Measurements from ENCODE around the gene ZNF469. TPM values are rescaled to one million over a fixed set of nuclear protein-coding genes. Genes with fewer than 3 reads are reported as not detected.

Gene ZNF469
- polyA plus RNA-seq, 1 donor, result 1.0 TPM

DNA sequence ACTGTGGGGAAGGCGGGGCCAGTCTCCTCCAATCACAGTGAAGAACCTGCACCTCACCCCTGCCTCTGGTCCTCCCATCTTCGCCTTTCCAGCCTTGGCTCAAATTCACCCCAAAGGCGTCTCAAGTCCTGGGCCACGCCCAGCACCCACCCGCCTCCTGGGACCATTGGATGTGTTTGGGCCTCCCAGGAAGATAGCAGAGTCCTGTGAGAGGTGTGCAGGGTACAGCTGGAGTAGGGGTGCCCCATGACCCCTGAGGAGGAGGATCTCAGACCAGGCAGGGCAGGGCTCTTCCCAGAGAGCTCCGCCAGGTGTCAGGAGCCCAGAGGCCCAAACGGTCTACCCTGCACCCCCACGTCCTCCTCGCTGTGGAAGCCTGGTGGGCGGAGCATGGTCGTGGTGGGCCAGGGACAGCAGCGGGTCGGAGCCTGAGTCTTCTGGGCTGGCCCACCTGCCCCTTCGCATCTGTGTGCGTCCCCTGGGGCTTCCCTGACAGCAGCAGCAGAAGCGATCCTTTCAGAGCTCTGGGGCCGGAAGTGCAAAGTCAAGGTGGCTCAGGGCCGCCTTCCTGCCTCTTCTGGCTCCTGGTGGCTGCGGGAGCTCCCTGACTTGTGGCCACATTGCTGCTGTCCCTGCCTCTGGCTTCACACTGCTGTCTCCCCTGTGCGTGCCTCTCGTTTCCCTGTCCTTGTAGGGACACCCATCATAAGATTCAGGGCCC lies 34.9 kb upstream of the ZNF469 start:
- Histone ChIP-seq H3K27me3 (ENCODE audit: control insufficient read depth, insufficient read depth, low read length) (no peaks in the 10 kb centered on the region), H3K9me3 (ENCODE audit: control insufficient read depth, low read depth, low read length) (peaks cover 6% of the 10 kb centered on the region), H3K36me3 (ENCODE audit: control insufficient read depth, insufficient read depth, low read length) (no peaks in the 10 kb centered on the region), H3K4me1 (ENCODE audit: control insufficient read depth, insufficient read depth, low read length) (no peaks in the 10 kb centered on the region), H3K27ac (ENCODE audit: low read length) (no peak overlapping the region), H3K4me3 (ENCODE audit: low read length) (no peak overlapping the region)
- DNase-seq, result no peak
- WGBS (ENCODE audit: insufficient coverage, low lambda C conversion rate), result no CpG with 5 or more reads among the region's 21 CpGs

DNA sequence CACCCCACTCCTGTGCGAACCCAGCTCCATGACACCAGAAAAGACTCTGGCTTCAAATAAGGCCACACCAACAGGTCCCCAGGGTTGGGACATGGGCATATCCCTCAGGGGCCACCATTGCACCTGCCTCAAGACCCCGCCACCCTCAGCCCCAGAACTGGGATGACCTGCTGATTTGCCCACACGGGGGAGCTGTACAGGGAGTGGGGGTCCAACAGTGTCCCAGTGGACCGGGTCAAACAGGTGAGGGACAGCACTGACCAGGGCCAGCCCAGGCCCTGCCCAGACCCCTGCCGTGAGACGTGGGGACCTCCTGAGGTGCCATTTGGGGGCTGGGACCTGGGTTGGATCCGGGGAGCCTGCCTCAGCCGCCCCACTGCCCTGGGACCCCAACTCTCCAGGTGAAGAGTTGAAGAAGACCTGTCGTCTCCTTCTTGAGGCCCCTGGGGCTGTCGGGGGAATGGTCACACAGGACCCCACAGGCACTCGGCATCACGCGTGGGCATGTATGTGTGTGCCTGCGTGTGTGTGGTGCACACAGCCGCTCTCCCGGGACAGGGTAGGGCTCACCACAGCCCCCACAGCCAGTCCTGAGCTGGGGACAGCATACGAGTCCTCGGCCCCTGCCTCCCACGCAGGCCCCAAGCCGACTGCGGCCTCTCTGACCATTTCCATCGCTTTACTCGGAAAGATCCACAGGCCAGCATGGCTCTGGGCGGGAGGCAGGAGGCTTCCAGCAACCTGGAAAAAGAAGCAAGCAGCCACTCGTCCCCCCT lies 34.2 kb upstream of the ZNF469 start:
- Histone ChIP-seq H3K4me3 (ENCODE audit: low read length) (no peak overlapping the region), H3K4me1 (ENCODE audit: control insufficient read depth, insufficient read depth, low read length) (no peaks in the 10 kb centered on the region), H3K36me3 (ENCODE audit: control insufficient read depth, insufficient read depth, low read length) (no peaks in the 10 kb centered on the region), H3K9me3 (ENCODE audit: control insufficient read depth, low read depth, low read length) (peaks cover under 1% of the 10 kb centered on the region), H3K27ac (ENCODE audit: low read length) (no peak overlapping the region), H3K27me3 (ENCODE audit: control insufficient read depth, insufficient read depth, low read length) (no peaks in the 10 kb centered on the region)
- no CpG with 5 or more reads among the region's 25 CpGs for WGBS (ENCODE audit: insufficient coverage, low lambda C conversion rate)
- DNase-seq, result no peak

DNA sequence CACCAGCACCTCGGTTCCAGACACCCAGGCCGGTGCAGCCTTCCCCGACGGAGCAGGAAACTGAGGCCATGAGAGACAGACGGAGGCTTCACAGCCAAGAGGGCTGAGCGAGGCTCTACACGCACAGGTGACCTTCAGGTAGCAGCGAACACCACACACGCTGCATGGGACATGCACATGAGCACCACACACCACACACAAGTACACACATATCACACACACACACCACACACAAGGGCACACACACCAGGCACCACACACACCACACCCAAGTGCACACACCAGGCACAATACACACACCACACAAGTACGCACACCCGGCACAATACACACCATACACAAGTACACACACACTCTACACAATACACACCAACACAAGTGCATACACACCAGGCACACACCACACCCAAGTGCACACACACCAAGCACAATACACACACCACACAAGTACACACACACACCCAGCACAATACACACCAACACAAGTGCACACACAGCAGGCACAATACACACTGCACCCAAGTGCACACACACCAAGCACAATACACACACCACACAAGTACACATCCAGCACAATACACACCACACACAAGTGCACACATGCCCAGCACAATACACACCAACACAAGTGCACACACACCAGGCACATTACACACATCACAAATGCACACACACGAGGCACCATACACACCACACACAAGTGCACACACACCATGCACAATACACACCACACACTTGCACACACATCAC lies 33.4 kb upstream of the ZNF469 start:
- H3K4me3 ChIP-seq (ENCODE audit: low read length), result no peak overlapping the region
- no peaks in the 10 kb centered on the region for H3K9me3 ChIP-seq (ENCODE audit: control insufficient read depth, low read depth, low read length)
- DNase-seq, result no peak
- no peaks in the 10 kb centered on the region for H3K36me3 ChIP-seq (ENCODE audit: control insufficient read depth, insufficient read depth, low read length)
- H3K27ac ChIP-seq (ENCODE audit: low read length), result no peak overlapping the region
- H3K4me1 ChIP-seq (ENCODE audit: control insufficient read depth, insufficient read depth, low read length), result no peaks in the 10 kb centered on the region
- WGBS (ENCODE audit: insufficient coverage, low lambda C conversion rate), result no CpG with 5 or more reads among the region's 12 CpGs
- H3K27me3 ChIP-seq (ENCODE audit: control insufficient read depth, insufficient read depth, low read length), result no peaks in the 10 kb centered on the region

DNA sequence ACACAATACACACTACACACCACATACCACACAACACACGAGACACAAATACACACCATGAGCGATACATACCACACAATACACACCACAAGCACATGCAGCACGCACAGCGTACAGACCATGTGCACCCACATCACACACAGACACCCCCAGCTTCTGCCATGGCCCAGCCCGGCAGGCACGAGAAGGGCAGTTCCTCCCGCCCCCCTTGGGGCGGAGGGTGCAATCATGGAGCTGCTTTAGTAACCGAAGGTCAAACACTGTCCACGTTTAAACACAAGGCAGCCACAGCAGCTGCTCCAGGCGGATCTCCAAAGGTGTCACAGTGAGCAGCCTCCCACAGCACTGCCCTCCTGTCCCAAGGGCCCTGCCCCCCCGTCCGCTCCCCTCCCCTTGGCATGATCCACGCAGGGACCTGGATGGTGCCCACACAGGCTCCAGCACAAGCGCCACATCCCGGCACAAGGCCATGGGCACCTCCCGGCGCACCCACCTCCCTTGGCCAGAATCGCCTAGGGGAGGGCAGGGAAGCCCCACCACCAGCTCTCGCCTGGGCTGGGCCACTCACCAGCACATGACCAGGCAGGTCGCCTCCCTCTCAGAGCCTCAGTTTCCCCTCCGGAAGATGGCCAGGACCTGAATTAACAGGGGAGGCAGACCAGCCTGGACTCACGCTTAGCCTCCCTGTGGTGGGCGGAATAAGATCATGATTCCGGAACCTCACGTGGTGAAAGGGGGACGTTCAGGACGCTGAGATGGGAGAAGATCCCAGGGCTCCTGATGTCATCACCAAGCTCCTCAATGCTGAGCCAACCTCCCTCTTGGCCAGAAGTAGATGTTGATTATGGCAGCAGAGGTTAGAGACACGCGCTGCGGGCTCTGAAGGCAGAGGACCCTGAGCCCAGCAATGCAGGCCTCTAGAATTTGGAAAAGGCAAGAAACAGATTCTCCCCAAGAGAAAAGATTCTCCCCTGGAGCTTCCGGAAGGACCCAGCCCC lies 32.6 kb upstream of the ZNF469 start:
- H3K27me3 ChIP-seq (ENCODE audit: control insufficient read depth, insufficient read depth, low read length), result no peaks in the 10 kb centered on the region
- no peaks in the 10 kb centered on the region for H3K9me3 ChIP-seq (ENCODE audit: control insufficient read depth, low read depth, low read length)
- no peaks in the 10 kb centered on the region for H3K4me1 ChIP-seq (ENCODE audit: control insufficient read depth, insufficient read depth, low read length)
- no peaks in the 10 kb centered on the region for H3K36me3 ChIP-seq (ENCODE audit: control insufficient read depth, insufficient read depth, low read length)
- H3K27ac ChIP-seq (ENCODE audit: low read length), result no peak overlapping the region
- DNase-seq, result no peak
- no CpG with 5 or more reads among the region's 32 CpGs for WGBS (ENCODE audit: insufficient coverage, low lambda C conversion rate)
- no peak overlapping the region for H3K4me3 ChIP-seq (ENCODE audit: low read length)

DNA sequence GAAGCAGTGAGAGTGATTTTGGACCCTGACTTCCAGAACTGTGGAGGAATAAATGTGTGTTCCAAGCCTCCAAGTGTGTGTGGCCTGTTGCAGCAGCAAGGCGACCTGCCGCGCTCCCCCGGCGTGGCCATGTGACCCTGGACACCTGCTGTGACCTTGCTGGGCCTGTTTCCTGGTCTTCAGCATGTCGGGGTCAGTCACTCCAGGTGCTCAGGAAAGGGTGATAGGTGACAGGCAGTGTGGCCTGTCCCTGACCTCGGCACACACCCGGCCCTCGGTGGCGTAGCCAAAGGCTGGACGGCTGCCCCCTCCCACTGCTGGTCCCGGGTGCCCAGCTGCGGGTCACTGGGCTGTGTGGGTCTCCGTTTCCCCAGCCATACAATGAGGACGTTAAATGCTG lies 31.8 kb upstream of the ZNF469 start:
- no peak for DNase-seq
- no peak overlapping the region for H3K4me3 ChIP-seq (ENCODE audit: low read length)
- H3K36me3 ChIP-seq (ENCODE audit: control insufficient read depth, insufficient read depth, low read length), result no peaks in the 10 kb centered on the region
- H3K4me1 ChIP-seq (ENCODE audit: control insufficient read depth, insufficient read depth, low read length), result no peaks in the 10 kb centered on the region
- H3K9me3 ChIP-seq (ENCODE audit: control insufficient read depth, low read depth, low read length), result no peaks in the 10 kb centered on the region
- H3K27me3 ChIP-seq (ENCODE audit: control insufficient read depth, insufficient read depth, low read length), result no peaks in the 10 kb centered on the region
- no CpG with 5 or more reads among the region's 15 CpGs for WGBS (ENCODE audit: insufficient coverage, low lambda C conversion rate)
- no peak overlapping the region for H3K27ac ChIP-seq (ENCODE audit: low read length)

DNA sequence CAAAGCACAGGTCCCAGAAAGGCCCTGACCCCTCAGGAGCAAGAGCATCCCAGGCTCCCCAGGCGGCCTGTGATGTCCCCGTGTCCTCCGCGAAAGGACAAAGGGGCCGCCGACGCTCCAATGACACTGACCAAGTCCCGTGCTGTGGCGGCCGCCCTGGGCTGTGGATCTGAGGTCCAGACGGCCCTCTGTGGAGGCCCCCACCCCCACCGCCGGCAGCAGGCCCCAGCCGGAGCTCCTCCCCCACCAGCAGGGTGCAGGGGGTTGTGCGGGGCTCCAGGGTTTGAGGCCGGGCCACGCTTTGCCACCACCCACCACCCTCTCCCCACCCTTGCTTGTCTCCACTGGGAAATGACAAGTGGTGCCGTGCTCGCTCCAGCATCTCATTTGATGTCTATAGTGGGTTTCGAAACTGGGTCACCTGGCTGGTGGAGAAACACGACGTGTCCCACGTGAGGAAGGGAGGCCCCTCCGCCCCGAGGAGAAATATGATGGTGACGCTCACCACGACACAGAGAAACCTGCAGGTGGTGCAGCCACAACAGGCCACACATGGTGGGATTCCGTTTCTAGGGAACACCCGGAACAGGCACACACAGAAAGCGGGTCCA lies 31.2 kb upstream of the ZNF469 start:
- DNase-seq, result no peak
- no peak overlapping the region for H3K4me3 ChIP-seq (ENCODE audit: low read length)
- no peaks in the 10 kb centered on the region for H3K27me3 ChIP-seq (ENCODE audit: control insufficient read depth, insufficient read depth, low read length)
- H3K9me3 ChIP-seq (ENCODE audit: control insufficient read depth, low read depth, low read length), result no peaks in the 10 kb centered on the region
- WGBS (ENCODE audit: insufficient coverage, low lambda C conversion rate), result no CpG with 5 or more reads among the region's 30 CpGs
- no peak overlapping the region for H3K27ac ChIP-seq (ENCODE audit: low read length)
- H3K4me1 ChIP-seq (ENCODE audit: control insufficient read depth, insufficient read depth, low read length), result no peaks in the 10 kb centered on the region
- H3K36me3 ChIP-seq (ENCODE audit: control insufficient read depth, insufficient read depth, low read length), result no peaks in the 10 kb centered on the region

DNA sequence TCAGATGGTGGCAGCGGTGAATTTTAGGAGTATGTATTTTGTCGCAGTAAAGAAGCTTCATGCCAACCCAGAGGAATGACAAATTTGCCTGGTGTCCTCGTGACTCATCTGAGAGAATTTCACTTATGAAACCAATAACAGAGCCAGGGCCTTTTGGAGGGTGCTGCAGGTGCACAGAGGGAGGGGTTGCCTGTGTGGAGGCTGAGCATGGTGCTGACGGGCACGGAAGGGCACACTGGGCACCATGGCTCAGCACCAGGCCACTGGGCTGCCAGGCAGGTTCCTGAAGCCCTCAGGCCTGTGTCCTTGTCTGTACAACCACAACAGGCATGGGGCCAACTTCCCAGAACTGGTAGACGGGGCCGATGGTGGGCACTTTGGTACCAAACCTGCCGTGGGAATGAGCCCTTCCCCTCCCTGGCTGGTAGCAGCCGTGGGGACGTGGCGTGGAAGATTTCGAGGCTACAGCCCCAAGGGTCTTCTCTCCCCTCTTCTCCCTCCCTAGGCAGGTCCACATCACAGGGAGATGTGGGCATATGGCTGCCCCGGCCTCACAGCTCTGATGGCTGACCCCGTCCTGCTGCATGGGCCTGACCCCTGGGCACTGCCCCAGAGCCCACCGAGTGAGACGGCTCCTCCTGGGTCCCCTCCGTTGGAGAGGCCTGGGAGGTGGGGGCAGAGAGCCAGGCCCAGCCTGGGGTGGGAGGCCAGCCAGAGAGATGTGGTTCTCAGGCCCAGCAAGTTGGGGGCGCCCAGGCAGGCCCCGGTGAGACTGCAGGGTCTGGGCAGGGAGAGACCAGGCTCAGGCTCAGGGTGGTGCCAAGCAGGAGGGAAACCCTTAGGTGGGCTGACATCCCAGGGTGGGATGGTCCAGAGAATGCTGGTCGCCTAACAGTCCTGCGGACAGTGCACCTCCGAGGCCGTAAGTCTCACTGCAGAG lies 30.2 kb upstream of the ZNF469 start:
- no peak for DNase-seq

DNA sequence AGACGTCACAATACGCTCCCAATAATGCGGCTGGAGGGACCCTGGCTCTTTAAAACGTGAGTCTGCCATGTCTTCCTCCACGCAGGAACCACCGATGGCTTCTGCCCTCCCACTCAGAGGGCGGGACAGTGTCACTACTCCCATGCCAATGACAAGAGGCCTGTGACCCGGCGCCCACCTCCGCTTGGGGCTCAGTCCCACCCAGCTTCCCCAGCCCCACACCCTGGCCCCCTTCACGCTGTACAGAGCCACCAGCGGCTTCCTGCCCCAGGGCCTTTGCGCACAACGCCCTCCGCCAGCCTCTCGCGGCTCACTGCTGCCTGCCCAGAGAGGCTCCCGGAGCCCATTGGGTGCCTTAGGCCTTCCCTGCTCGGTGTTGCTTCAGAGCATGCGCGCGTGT lies 29.5 kb upstream of the ZNF469 start:
- Histone ChIP-seq H3K27me3 (ENCODE audit: control insufficient read depth, insufficient read depth, low read length) (no peaks in the 10 kb centered on the region), H3K36me3 (ENCODE audit: control insufficient read depth, insufficient read depth, low read length) (no peaks in the 10 kb centered on the region), H3K4me3 (ENCODE audit: low read length) (no peak overlapping the region), H3K4me1 (ENCODE audit: control insufficient read depth, insufficient read depth, low read length) (no peaks in the 10 kb centered on the region), H3K9me3 (ENCODE audit: control insufficient read depth, low read depth, low read length) (no peaks in the 10 kb centered on the region), H3K27ac (ENCODE audit: low read length) (no peak overlapping the region)
- no peak for DNase-seq
- WGBS (ENCODE audit: insufficient coverage, low lambda C conversion rate), result no CpG with 5 or more reads among the region's 22 CpGs

More for the DNA sequence above, 30.2 kb upstream of the ZNF469 start:
- H3K27ac ChIP-seq (ENCODE audit: low read length), result no peak overlapping the region
- H3K4me3 ChIP-seq (ENCODE audit: low read length), result no peak overlapping the region
- H3K4me1 ChIP-seq (ENCODE audit: control insufficient read depth, insufficient read depth, low read length), result no peaks in the 10 kb centered on the region
- no CpG with 5 or more reads among the region's 23 CpGs for WGBS (ENCODE audit: insufficient coverage, low lambda C conversion rate)
- no peaks in the 10 kb centered on the region for H3K27me3 ChIP-seq (ENCODE audit: control insufficient read depth, insufficient read depth, low read length)
- no peaks in the 10 kb centered on the region for H3K36me3 ChIP-seq (ENCODE audit: control insufficient read depth, insufficient read depth, low read length)
- H3K9me3 ChIP-seq (ENCODE audit: control insufficient read depth, low read depth, low read length), result no peaks in the 10 kb centered on the region

DNA sequence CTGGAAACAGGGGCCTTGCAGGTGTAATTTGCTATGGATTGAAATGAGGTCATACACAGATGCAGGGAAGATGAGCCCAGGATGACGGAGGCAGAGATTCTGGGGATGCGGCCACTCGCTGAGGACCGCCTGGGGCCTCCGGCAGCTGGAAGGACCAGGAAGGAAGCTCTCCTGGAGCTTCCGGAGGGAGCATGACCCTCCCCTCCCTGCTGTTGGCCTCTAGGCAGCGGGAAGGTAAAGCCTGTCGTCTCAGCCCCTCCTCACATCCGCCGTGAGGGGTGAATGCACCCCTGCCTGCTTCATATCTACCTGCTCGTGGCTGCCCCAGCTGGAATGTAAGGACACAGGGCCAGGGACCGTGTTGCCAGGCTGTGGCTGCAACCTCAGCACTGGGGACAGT lies 29.1 kb upstream of the ZNF469 start:
- Histone ChIP-seq H3K4me1 (ENCODE audit: control insufficient read depth, insufficient read depth, low read length) (no peaks in the 10 kb centered on the region), H3K9me3 (ENCODE audit: control insufficient read depth, low read depth, low read length) (no peaks in the 10 kb centered on the region), H3K27ac (ENCODE audit: low read length) (no peak overlapping the region), H3K36me3 (ENCODE audit: control insufficient read depth, insufficient read depth, low read length) (no peaks in the 10 kb centered on the region), H3K4me3 (ENCODE audit: low read length) (no peak overlapping the region), H3K27me3 (ENCODE audit: control insufficient read depth, insufficient read depth, low read length) (no peaks in the 10 kb centered on the region)
- no peak for DNase-seq
- no CpG with 5 or more reads among the region's 12 CpGs for WGBS (ENCODE audit: insufficient coverage, low lambda C conversion rate)

All from large intestine (tissue), 3 donors.